Hepatocyte (in vitro differentiated cells): ENCODE results near the gene SLCO3A1. TPM values are rescaled to one million over a fixed set of nuclear protein-coding genes. Genes with fewer than 3 reads are reported as not detected.

ENCODE experiments used
- DNase-seq: peaks from one replicate; pipeline ENCODE4 v3.0.0-alpha.2; 2016; ENCODE audit warnings: low spot score
- H2AFZ ChIP-seq: fragments of 200-600 bp; sonication (generic); 2 replicates; pipeline ENCODE4 v1.6.0; 2016; ENCODE audit warnings: antibody characterized with exemption, mild to moderate bottlenecking
- H3K27ac ChIP-seq: fragments of 200-600 bp; sonication (generic); 2 replicates; pipeline ENCODE4 v1.5.1; 2016; ENCODE audit warnings: mild to moderate bottlenecking
- H3K27me3 ChIP-seq: fragments of 200-600 bp; sonication (generic); 2 replicates; pipeline ENCODE4 v1.6.1; 2016
- H3K36me3 ChIP-seq: fragments of 200-600 bp; sonication (generic); replicated peaks from 2 replicates; pipeline ENCODE4 v1.5.1; 2016; ENCODE audit warnings: low read depth; ENCODE audit not compliant: insufficient read depth
- H3K4me1 ChIP-seq: fragments of 200-600 bp; sonication (generic); 2 replicates; pipeline ENCODE4 v1.5.1; 2016; ENCODE audit warnings: mild to moderate bottlenecking, moderate library complexity; ENCODE audit not compliant: insufficient read depth
- H3K4me2 ChIP-seq: fragments of 200-600 bp; sonication (generic); 2 replicates; pipeline ENCODE4 v1.6.0; 2016
- H3K4me3 ChIP-seq: fragments of 200-600 bp; sonication (generic); 2 replicates; pipeline ENCODE4 v1.5.1; 2016; ENCODE audit warnings: mild to moderate bottlenecking
- H3K79me2 ChIP-seq: fragments of 200-600 bp; sonication (generic); 2 replicates; pipeline ENCODE4 v1.6.0; 2017; ENCODE audit warnings: mild to moderate bottlenecking
- H3K9me2 ChIP-seq: fragments of 200-600 bp; sonication (generic); replicated peaks from 2 replicates; pipeline ENCODE4 v1.6.0; 2017; ENCODE audit warnings: mild to moderate bottlenecking; ENCODE audit not compliant: insufficient read depth
- H3K9me3 ChIP-seq: fragments of 200-600 bp; sonication (generic); 2 replicates; pipeline ENCODE4 v1.5.1; 2016; ENCODE audit warnings: low read depth, mild to moderate bottlenecking
- H4K20me1 ChIP-seq: fragments of 200-600 bp; sonication (generic); 2 replicates; pipeline ENCODE4 v1.6.0; 2016; ENCODE audit warnings: mild to moderate bottlenecking; ENCODE audit not compliant: insufficient read depth, poor library complexity, severe bottlenecking
- CTCF ChIP-seq: fragments of 200-600 bp; sonication (generic); IDR thresholded peaks from 2 replicates; pipeline ENCODE4 v1.5.1; 2016; ENCODE audit warnings: antibody characterized with exemption, mild to moderate bottlenecking; ENCODE audit not compliant: poor library complexity
- EZH2 ChIP-seq: fragments of 200-600 bp; sonication (generic); IDR thresholded peaks from 2 replicates; pipeline ENCODE4 v1.6.1; 2016; ENCODE audit warnings: antibody characterized with exemption, mild to moderate bottlenecking, borderline replicate concordance
- EZH2phosphoT487 ChIP-seq: fragments of 200-600 bp; sonication (generic); IDR thresholded peaks from one replicate; pipeline ENCODE4 v1.6.1; 2018; ENCODE audit warnings: antibody characterized with exemption, mild to moderate bottlenecking, low read depth, moderate library complexity; ENCODE audit not compliant: unreplicated experiment, severe bottlenecking
- WGBS: methylation state at CpG from one replicate; pipeline ENCODE4 v1.1.6; 2016; ENCODE audit warnings: low lambda C conversion rate; ENCODE audit errors: missing lambda C conversion rate; 5-methylcytosine and 5-hydroxymethylcytosine counted together
- polyA plus RNA-seq: library from polyadenylated mRNA; unstranded; fragments of >200 nt; fragmentation: Nextera tagmentation; extraction: Ambion mirVana; gene quantifications from 2 replicates; pipeline ENCODE4 v1.2.1, GENCODE V29; 2016
- total RNA-seq: library from RNA; depleted of rRNA; stranded (reverse); fragments of >200 nt; gene quantifications from 2 replicates; pipeline ENCODE4 v1.2.3, GENCODE V29; 2014

SLCO3A1 gene
- total and polyA plus RNA-seq, 2 experiments from 2014 or later, result 1.3 to 5.4 TPM

GRCh38 chr15:92079647-92080255 lies 226.2 kb downstream of the SLCO3A1 start:
- H2AFZ ChIP-seq, result no peak overlapping the region
- no peak overlapping the region for H3K4me2 ChIP-seq
- H3K9me3 ChIP-seq, result no peaks in the 10 kb centered on the region
- no peak overlapping the region for H3K27ac ChIP-seq
- H4K20me1 ChIP-seq, result no peaks in the 10 kb centered on the region
- TF ChIP-seq EZH2, result no peak
- no peak for TF ChIP-seq CTCF
- TF ChIP-seq EZH2phosphoT487, result no peak
- no peak for DNase-seq
- WGBS, result 87% methylated on average over 10 of the region's 10 CpGs
- peaks cover 7% of the 10 kb centered on the region for H3K27me3 ChIP-seq
- no peaks in the 10 kb centered on the region for H3K4me1 ChIP-seq
- H3K4me3 ChIP-seq, result no peak overlapping the region
- no peaks in the 10 kb centered on the region for H3K79me2 ChIP-seq
- no peaks in the 10 kb centered on the region for H3K36me3 ChIP-seq
- no peaks in the 10 kb centered on the region for H3K9me2 ChIP-seq

- peak; percentile 77 for DNase-seq
- H3K9me2 ChIP-seq, result no peaks in the 10 kb centered on the region
- no peak overlapping the region for H2AFZ ChIP-seq
- H3K9me3 ChIP-seq, result no peaks in the 10 kb centered on the region
- peaks cover 7% of the 10 kb centered on the region for H3K27me3 ChIP-seq
- H4K20me1 ChIP-seq, result no peaks in the 10 kb centered on the region
- no peaks in the 10 kb centered on the region for H3K4me1 ChIP-seq
- no peaks in the 10 kb centered on the region for H3K79me2 ChIP-seq
- WGBS, result 24% methylated on average over 10 of the region's 10 CpGs
- no peak overlapping the region for H3K27ac ChIP-seq
- no peak overlapping the region for H3K4me3 ChIP-seq
- no peak overlapping the region for H3K4me2 ChIP-seq
- no peaks in the 10 kb centered on the region for H3K36me3 ChIP-seq
- TF ChIP-seq EZH2phosphoT487, result no peak
- TF ChIP-seq CTCF, result peak; percentile 83
- no peak for TF ChIP-seq EZH2
These were observed 228.7 kb downstream of the SLCO3A1 start for GRCh38 chr15:92082006-92082843.

- Histone ChIP-seq H3K4me2 (no peak overlapping the region), H2AFZ (no peak overlapping the region), H3K27ac (no peak overlapping the region), H3K27me3 (peaks cover 7% of the 10 kb centered on the region), H3K9me3 (no peaks in the 10 kb centered on the region), H3K4me3 (no peak overlapping the region), H3K79me2 (no peaks in the 10 kb centered on the region), H3K4me1 (no peaks in the 10 kb centered on the region), H4K20me1 (no peaks in the 10 kb centered on the region), H3K36me3 (no peaks in the 10 kb centered on the region), H3K9me2 (no peaks in the 10 kb centered on the region)
- TF ChIP-seq CTCF (no peak), EZH2phosphoT487 (no peak), EZH2 (no peak)
- WGBS, result 79% methylated on average over 4 of the region's 4 CpGs
- no peak for DNase-seq
These were observed 229.7 kb downstream of the SLCO3A1 start for GRCh38 chr15:92083190-92083589.
